Activated T-cell treated with anti-CD3 and anti-CD28 coated beads for 48 hours (primary cell): Measurements from ENCODE around the gene PLEKHG5.

Experiments
- DNase-seq: peaks from one replicate; pipeline ENCODE4 v3.0.0-alpha.2; 2020; ENCODE audit warnings: low read depth

Gene PLEKHG5

DNA sequence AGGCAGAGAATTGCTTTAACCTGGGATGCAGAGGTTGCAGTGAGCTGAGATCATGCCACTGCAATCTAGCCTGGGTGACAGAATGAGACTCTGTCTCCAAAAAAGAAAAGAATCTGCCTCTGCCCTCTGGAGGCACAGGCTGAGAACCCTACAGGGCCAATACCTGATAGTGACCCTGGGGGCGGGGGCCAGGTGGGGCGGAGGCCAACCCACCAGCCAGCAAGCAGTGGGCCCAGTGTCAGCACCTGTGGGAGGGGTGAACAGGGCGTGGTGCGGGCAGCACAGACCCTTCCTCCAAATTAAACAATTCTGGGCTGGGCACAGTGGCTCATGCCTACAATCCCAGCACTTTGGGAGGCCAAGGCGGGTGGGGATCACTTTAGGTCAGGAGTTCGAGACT is 19.0 kb upstream of the PLEKHG5 start:
- no peak for DNase-seq

DNA sequence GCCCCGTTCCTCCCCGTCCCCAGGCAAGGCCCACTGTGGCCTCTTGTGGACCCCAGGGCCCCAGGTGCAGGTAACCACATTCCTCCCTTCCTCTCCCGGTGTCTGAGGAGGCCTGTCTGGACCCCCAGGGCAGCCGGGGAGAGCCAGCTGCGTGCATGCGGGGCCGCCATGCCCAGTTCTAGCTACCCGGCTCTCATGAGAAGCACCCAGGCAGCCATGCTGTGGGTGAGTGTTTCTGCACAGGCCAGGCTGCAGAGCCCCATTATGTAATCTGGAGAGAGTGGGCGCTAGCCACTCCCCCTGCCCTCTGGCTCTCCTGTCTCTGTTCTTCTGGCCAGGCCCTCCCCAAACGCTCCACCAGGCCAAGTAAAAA is 18.4 kb upstream of the PLEKHG5 start:
- DNase-seq = no peak

DNA sequence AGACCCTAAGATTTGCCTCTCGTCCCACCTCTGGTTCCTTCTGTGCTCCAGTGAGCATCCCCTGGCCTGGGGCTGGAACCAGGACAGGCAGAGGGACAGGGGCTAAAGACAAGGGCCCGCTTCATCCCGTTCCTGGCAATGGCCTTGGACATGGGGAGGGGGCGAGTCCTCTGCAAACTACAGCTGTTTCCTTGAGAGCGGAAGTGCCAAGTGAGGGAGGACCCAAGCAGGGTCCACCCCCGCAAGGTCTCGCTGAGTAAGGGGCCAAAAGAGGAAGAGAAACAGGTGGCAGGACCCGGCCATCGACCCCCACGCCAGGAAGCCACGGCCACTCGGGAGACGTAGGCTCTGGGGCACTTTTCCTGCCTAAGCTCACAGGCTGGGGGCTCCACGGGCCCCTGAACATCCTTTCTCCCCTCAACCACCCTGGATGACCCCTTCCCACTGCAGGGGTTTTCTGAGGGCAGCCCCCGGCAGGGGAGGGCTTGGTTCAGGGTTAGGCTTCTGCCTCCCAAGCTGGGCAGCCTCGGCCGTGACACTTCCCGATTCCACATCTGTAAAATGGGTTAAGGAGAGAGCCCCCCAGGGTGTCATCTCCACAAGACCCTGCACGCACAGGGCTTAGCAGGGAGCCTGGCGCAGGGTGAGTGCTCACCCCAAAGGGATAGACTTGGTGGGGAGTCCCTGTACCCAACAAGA is 17.9 kb upstream of the PLEKHG5 start:
- no peak for DNase-seq

DNA sequence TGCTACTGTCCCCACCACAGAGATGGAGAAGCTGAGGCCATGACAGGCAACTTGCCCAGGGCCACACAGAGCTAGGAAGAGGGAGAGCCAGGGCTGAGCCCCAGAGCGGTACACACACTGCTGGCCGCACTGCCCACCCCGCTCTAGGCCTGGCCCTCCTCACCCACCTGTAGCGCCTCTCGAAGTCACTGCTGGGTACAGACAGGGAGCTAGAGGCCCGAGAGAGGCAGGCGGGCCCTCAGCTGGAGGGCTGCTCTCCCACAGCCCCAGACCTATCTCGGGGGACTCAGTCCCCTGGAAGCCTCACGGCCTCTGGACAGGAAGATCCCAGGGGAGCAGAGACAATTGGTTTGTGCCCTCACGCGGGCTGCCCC is 17.3 kb upstream of the PLEKHG5 start:
- no peak for DNase-seq

DNA sequence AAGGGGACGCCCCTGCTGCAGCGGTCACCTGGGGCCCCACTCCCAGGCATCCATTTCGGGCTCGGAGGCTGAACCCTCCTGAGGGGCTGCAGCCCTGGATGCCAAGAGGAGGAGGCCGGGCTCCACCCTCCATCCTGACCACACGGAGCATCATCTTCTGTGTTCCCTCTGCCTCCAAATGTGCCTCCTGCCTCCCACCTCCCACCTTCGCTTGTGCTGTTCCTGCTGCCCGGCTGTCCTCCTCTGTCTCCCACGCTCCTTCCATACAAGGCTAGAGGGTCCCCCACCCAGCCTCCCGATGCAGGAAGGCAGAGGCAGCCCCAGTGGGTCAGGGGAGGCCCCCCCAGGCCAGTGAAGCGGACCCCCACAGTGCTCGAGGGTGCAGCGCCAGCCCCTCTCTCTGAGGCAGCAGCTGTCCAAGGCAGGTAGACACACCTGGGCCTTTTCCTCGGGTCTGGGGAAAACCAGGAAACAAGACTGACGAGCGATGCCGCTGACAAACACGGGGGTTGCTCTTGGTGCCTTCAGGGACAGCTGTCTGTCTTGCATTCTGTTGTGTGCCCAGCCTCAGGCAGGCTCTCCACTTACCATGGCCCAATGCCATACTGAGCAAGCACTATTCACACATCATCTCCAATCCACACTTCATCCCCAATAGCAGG is 16.8 kb upstream of the PLEKHG5 start:
- DNase-seq = no peak

DNA sequence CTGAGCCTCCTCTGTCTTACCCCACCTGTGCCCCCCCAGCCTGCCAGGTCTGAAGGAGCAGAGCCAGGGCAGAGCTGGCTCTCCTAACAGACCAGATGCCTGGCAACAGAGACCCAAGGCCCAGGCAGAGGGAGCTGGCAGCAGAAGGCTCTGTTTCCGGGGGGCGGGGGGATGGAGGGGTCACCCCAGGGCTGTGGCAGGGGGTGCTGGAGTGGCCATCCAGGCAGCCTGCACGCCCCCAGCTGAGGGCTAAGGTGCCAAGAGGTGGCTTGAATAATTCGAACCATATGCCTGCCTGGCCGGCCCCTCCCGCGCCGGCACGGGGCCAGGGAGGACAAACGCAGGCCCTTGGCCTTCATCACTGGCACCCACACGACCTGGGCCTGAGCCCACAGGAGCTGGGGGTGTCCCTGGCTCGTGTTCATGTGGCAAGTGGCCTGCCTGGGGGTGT is 16.0 kb upstream of the PLEKHG5 start:
- DNase-seq = no peak

DNA sequence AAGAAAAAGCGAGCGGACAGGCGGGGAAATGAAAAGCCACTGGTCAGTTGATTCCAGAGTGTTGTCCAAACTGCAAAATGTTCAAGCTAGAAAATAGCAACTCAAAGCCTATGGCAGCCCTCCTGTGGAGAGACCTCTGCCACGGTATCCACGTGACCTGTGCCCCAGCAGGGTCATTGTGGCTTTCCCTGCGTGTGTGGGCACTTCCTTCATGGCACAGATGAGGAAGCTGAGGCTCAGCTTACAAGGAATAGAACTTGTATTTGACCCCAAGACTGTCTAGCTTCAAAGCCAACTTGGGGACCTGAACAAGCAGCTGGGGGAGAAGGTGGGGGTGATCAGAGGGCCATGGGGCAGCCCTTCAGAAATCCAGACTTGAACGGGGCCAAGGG is 15.6 kb upstream of the PLEKHG5 start:
- no peak for DNase-seq

DNA sequence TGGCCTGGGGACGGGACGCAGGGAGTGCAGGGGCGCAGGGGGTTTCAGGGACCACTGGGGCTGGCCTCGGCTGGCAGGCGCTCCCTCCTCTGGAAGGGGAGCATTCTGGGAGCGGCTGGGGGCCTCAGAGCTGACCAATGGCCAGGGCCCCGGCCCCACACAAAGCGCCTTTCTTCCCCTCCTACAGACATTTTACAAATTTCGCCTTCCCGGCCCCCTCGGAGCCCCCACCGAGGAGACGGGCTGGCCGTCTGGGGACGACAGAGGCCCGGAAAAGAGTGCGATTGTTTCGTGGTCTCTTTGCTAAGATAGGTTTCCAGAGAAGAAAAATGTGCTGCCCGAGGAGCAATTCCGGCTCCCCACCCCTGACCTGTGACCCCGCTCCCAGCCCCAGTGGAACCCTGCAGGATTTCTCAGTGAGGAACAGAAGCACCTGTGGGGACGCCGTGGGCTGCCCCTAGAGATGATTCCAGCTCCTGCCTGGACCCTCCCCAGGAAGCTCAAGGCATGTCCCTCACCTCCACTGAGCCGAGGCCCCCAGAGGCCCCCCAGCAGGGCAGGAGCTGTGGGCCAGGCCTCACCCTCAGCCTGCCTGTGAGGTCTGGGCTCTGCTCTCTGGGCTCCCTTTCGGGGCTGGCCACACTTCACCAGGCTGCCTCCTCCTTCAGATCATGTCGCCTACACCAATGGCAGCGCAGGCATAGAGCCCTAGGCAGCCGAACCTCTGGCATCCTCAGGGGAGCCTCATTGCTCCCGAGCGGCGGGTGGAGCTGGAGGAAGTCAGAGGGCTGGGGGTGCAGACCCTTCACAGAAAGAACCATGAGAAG is 15.0 kb upstream of the PLEKHG5 start:
- DNase-seq = no peak

DNA sequence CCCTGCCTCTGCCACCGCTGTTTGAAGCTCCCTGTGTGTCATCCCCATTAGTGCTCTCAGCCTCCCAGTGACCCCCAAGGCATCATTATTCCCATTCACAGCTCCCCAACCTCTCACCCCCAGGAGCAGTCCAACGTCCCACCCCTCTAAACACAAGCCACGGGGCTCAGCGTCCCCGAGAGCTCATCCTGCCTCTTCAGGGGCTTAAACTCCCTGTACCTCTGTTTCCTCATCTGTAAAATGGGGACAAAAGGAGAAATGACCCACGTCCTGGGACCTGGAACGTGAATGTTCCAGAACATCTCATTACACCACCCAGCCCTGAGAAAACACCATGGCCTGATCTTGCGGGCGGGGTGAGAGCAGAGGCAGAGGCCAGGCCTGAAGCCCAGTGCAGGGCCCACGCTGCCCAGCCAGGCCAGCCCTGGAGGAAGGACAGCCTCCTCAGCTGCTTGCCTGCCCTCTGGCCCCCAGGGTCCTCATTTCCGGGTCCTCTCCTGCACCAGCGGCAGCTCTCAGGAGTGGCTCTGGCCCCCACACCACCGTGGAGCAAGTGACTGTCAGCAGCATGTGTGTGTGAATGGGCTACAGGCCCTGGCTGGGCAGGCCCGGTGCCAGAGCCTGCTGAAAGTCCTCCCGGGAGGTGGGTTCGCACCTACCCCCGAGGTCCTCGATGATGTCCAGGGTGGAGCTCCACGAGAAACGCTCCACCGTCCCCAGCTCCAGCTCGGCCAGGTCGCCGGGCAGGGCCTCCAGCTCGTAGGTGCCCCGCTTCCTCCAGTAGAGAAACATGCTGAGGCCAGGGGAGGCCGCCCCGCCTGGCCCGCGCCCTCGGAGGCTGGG is 14.1 kb upstream of the PLEKHG5 start:
- DNase-seq = no peak

DNA sequence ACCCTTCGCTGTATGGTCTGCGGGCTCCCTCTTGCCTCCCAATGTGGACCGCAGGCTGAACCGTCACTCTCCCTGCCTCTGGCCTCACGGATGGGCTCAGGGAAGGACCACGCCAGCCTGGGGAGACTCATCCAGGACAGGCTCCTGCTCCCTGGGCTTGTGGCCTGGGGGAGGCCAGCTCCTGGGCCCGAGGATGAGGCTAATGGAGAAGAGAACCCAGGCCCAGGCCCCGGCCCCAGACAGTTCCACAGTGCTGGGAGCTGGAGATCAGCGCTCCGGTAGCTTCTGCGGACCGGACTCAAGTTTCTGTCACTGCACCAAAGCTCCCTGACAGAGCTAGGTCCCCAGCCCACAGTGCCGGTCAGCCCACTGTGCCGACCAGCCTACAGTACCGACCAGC is 13.4 kb upstream of the PLEKHG5 start:
- no peak for DNase-seq

DNA sequence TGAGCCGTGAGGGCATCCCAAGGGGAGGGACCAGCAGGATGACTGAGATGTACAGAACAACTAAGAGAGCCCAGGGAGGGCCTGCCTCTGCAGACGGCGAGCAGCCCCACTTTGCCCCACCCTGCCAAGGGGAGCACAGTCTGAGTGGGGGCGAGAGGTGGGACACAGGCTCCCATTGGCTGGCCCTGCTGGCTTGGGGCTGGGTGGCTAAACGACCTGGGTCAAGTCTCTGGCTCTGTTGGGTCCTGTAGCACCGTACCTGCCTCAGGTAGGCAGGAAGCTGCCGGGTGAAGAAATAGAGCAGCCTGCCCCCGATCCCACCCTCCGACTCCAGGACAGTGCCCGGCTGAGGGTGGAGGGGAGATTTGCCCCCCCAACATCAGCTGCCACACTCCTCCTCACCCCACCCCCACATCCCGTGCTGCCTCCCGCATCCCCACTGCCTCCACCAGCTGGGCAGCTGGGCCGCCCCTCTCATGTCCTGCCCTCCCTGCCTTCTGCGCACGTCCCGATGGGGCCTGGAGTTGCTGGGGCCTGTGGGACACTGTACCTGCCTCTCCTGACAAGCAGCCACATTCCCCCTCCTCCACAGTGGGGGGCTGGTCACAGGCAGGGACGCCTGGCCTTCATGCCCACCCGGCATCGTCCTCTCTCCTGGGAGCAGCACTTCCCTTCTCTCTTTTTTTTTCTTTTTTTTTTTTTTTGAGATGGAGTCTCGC is 12.6 kb upstream of the PLEKHG5 start:
- DNase-seq = no peak

DNA sequence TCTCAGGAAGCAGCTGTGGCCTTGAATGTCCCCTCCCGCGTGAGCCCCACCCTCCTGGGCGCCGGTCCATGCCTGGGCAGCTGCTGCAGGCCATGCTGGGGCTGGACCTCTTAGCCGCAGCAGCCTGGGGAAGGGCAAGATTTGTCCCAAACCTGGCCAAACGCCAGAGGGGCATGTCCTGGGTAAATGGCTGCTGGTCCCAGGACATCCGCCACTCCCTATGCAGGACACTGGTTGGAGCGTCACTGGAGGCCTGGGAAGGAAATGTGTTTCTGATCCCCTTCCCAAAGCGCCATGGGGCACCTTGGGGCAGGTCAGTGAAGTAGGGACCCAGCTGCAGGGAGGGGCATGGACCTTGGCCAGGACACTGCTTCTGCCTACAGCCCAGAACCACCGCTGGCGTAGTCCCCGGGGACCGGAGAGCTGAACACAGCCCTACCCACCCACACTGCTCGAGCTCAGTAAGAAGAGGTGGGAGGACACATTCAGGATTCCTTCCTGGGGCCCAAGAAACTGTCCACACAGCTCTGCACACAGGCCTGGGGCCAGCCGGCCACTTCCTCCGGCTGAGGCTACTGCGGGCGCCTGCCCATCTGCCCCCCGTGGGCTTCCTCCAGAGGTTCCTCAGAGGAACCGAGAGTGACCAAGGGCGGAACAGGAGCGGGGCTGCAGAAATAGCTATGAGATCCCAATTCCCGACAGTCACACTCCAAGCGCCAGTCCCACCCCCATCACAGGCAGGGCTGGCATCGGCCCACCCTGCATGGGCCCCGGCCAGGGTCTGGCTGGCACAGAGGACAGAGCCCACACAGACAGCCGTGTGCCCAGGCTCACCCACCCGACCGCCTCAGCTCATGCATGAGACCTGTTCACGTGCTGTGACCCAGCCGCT is 10.8 kb upstream of the PLEKHG5 start:
- DNase-seq = no peak

DNA sequence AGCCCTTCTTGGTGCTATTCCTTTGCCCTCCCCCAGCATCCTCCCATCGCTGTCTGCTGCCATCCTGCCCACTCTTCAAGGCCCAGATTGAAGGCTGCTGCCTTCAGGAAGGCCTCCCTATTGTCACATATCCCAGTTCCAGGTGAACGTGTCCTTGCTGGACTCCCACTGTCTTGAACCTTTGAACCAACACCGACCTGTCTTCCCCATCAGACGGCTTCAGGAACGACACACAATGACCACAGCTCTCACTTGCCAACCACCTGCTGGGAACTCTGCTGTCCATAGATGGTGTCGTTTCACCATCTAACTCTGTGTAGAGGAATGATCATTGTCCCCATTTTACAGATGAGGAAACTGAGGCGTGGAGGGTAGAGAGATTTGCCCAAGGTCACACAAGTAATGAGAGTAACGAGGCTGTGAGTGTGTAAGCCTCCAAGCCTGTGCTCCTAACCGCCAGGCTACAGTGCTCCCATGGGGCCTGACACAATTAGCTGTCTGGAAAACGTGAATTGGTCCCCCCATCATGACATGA is 9.9 kb upstream of the PLEKHG5 start:
- no peak for DNase-seq

DNA sequence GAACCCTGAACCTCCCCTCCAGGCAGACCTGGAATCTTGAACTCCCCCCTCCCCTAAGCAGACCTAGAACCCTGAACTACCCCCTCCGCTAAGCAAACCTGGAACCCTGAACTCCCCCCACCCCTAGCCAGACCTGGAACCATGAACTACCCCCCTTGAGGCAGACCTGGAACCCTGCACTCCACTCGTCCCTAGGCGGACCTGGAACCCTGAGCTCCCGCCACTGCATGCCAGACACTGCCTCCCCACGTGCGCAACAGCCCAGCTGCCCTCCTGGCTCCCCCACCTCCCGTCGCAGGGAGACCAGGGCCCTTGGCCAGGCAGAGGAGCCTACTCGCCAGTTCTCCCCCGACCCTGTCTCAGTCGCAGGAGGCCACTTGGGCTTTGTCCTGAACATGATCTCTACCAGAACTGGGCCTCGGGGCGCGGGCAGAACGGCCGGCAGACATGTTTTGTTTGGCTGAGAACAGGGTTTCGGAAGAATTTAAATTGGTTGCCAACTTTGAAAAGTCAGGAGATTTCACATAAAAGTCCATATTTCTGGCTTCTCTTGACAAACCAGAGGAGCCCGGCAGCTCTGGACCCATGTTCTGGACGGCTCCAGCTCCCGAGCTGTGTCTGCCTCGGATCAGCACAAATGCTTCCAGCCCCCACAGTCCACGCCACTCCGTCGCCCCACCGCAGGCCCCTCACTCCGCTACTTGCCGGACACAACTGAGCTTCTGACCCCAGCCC is 9.2 kb upstream of the PLEKHG5 start:
- no peak for DNase-seq

DNA sequence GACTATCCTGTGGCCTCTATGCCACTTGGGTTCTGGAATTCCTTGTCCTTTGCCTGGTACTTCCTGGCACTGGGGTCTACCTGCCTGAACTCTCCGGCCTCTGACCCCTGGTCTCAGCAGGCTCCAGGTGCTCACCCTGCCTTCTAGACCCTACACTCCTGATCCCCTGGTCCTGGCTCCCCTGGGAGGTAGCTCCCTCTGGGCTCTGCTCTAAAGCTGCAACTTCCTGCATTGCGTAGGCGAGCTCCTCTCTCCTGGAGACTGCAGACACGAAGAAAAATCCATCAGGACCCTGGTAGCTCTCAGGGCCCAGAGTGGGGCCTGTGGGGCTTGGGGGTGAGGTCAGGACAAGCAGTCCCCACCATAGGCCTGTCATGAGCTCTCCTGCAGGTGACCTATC is 7.8 kb upstream of the PLEKHG5 start:
- DNase-seq = no peak

DNA sequence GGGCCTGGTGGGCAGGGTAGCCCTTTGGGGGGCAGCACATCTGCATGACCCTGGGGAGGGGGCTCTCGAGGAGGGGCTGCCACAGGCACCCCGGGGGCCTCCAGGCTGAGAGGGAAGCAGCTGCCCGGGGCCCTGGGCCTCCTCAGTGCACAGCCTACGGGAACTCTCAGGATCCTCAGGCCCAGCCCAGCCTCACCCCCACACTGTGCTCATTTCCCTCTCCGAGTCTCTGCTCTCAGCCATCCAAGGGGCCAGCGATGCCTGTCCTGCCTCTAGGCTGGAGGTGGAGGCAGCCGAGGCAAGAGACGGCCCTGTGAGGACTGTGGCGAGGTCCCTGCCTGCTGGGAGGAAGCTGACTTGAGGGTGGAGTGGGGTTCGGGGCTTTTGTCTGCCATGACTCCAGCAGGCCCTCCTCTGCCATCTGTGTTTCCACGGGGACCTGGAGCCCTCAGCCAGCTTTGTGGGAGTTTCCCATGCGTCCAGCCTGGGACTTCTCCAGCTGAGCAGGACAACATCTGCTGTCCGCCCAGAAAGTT is 7.2 kb upstream of the PLEKHG5 start:
- DNase-seq = no peak

DNA sequence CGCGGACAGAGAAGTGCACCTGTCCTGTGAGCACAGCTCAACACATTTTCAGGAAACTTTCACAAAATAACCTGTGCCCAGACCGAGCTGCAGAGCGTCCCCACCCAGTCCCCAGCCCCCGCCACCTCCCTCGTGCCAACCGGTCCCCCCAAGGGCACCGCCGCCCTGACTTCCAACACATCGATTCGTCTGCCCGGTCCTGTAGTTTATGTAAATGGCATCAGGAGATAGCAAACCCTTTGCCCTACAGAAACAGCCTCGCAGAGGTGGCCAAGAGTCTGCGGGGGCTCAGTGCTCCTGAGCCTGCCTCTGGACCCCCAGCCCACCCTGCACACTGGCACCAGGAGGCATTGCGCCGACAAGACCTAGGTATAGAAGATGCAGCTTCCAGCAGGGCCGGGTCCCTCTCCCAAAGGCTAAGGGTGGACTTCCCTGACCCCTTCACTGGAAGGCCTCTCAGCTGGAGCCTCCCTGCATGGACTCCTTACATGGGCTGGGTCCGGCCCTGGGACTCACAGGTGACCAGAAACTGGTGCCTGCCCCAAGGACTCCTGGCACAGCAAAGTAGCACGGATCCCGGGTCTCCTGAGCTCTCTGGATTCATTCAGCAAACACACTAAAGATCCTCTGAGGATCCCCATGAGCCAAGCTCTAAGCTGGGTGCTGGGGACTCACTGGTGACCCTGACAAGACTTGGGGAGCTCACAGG is 6.6 kb upstream of the PLEKHG5 start:
- no peak for DNase-seq

DNA sequence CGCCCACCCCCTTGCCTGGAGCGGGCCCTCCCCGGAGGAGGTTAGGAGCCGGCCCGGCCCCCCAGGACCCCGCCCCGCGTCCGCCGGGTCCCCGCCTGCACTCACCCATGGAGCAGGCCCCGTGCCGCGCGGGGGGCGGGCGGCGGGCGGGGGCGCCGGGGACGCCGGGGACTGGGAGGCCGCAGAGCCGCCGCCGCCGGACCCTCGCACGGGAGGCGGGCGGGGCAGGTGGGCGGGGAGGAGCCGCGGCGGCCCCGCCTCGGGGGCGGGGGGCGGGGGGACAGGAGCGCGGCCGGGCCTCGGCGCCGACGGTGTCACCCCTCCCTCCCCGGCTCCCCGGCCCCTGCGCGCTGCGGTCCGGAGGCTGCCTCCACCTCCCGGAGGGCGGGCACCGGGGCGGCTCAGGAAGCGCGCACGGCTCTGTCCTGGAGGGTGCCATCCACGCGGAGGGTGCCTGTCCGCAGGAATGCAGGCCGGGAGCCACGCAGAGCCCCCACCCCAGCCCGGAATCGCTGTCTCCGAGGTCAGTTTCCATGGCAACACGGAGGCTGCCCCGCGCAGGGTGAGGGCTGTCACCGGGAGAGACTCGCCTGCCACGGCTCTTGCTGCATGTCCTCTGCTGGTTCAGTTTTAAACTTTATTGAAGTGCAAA is 5.9 kb upstream of the PLEKHG5 start:
- DNase-seq = peak; percentile 40
